ENCODE results near the gene EFNB2.

DNA sequence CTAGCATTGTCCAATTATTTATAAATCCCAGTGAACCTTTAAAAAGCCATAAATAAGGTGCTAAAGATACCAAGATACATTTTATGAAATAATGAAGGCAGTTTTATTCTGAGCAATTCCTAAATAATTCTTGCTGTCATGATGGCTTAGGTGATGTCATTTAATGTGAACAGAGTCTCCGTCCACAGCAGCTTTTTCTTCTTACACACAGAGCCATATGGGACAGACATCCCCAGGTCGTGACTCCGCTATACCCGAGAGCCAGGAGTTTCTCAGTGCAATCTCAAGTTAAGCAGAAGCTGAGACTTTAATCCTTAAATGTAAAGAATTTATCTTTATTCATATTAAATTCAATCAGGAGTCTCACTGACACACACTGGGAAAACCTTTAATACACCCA, 29.7 kb downstream of the EFNB2 start:
- TF ChIP-seq, protein P1, sequence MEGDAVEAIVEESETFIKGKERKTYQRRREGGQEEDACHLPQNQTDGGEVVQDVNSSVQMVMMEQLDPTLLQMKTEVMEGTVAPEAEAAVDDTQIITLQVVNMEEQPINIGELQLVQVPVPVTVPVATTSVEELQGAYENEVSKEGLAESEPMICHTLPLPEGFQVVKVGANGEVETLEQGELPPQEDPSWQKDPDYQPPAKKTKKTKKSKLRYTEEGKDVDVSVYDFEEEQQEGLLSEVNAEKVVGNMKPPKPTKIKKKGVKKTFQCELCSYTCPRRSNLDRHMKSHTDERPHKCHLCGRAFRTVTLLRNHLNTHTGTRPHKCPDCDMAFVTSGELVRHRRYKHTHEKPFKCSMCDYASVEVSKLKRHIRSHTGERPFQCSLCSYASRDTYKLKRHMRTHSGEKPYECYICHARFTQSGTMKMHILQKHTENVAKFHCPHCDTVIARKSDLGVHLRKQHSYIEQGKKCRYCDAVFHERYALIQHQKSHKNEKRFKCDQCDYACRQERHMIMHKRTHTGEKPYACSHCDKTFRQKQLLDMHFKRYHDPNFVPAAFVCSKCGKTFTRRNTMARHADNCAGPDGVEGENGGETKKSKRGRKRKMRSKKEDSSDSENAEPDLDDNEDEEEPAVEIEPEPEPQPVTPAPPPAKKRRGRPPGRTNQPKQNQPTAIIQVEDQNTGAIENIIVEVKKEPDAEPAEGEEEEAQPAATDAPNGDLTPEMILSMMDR (IDR thresholded peaks at IDR 0.05; ENCODE audit: low read depth, low read length, poor library complexity, severe bottlenecking) = no peak
- TF ChIP-seq EZH2phosphoT487 (IDR thresholded peaks at IDR 0.05; ENCODE audit: borderline replicate concordance, low read length) = no peak
